Measurements from ENCODE around the gene PELI3.
"Not testable (repeated sequence)": the region's sequence is repeated elsewhere in the genome, so short reads cannot be mapped to it uniquely, and the experiment has no call there.

Gene PELI3

GRCh38 chr11:66448523-66448922 is 18.2 kb upstream of the PELI3 start:
- DNase-seq (ENCODE audit: low read depth), result no peak

GRCh38 chr11:66450560-66450959 is 16.1 kb upstream of the PELI3 start:
- DNase-seq (ENCODE audit: low read depth), result no peak

DNA sequence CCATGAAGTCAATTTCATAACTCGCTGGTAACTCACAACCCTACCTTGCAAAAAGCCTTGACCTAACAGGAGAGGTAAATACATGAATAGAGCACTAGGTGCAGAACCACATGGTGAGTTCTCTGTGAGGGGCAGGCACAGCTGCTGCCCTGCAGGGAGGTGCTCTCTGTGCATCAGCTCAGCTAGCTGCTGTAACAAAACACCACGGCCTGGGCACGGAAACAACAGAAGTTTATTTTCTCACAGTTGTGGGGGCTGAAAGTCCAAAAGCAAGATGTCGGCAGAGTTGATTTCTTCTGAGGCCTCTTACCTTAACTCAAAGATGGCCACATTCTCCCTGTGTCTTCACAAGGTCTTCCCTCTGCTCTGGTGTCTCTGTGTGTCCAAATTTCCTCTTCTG is 15.0 kb upstream of the PELI3 start:
- DNase-seq (ENCODE audit: low read depth), result no peak

GRCh38 chr11:66454247-66454646 is 12.5 kb upstream of the PELI3 start:
- peak; percentile 29 for DNase-seq (ENCODE audit: low read depth)

DNA sequence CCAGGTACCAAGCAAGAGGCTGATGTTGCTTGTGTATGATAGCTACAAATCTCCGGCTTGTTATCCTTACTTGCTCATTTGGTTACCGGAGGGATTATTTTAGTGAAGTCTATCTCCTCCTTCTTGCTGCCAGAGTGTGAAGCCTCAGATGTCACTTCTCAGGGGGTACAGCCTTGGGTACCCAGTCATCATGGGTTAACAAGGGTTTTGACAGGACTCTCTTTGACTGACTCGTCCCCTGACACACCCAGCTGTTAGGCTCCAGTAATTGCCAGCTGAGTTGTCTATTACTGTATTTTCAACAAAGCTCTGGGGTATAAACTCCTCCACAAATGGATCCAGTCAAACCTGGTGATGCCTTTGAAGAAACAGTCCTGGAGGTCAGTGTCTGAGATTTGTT is 11.9 kb upstream of the PELI3 start:
- no peak for DNase-seq (ENCODE audit: low read depth)

DNA sequence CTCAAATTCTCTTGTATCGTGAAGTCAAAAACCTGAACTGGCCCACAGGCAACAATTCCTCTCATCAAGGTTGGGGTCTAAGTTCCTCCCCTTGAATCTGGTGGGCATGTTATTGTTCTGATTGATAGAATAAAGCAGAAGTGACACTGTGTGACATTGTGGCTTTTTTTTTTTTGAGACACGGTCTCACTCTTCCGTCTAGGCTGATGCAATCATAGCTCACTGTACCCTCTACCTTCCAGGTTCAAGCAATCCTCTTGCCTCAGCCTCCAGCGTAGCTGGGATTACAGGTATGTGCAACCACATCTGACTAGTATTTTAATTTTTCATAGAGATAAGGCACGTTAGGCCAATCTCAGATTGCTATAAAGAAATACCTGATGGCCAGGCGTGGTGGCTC is 8.9 kb upstream of the PELI3 start:
- no peak for DNase-seq (ENCODE audit: low read depth)

DNA sequence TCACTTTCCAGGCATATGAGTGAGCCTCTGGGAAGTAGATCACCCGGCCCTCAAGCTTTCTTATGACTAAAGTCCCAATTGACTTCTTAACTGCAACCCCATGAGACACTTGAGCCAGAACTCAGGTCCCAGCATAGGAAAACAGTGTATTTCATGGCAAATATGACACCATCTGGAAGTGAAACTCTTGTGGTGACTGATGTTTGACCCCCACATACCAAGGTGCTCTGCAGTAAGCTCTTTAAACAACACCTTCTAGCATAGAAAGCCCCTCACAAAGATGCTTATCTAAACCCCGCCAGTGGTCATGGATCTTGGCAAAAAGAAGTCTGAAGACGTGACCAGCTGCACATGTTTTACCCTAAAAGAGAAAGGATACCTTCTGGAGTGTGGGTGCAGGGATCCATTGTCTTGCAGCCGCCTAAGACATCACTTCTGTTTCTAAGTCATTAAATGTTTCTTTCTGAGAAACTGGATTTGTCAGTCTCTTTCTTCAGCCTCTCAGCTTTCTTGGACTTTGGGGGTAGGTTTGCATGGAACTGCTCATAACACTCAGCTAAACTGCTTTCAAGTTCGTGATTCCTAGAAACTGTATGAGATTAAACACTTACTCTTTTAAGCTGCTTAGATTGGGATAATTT is 7.4 kb upstream of the PELI3 start:
- DNase-seq (ENCODE audit: low read depth), result no peak

- DNase-seq (ENCODE audit: low read depth), result no peak
Observed at GRCh38 chr11:66462010-66462409, 4.7 kb upstream of the PELI3 start.

- DNase-seq (ENCODE audit: low read depth), result no peak
Observed at GRCh38 chr11:66462911-66463310, 3.8 kb upstream of the PELI3 start.

DNA sequence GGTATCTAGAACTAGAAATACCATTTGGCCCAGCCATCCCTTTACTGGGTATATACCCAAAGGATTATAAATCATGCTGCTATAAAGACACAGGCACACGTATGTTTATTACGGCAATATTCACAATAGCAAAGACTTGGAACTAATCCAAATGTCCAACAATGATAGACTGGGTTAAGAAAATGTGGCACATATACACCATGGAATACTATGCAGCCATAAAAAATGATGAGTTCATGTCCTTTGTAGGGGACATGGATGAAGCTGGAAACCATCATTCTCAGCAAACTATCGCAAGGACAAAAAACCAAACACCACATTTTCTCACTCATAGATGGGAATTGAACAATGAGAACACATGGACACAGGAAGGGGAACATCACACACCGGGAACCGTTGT is 2.6 kb upstream of the PELI3 start:
- not testable (repeated sequence) for DNase-seq (ENCODE audit: low read depth)

DNA sequence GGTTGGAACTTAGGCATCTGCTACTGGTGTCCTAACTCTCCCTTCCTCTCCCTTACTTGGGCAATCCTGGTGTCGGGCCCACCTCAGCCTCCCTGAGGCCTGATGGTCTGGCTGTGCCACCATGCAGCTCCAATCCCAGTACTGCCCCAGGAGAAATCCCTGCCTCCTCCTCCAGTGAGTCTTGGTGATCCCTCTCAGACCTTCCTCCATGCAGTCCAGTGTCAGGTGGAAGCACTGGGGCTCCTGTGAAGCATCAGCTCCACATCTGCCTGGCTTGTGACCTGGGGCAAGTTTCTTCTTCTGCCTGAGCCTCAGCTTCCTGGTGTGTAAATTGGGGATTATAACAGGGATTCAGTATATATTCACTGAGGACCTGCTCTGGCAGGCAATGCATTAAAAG is 1.8 kb upstream of the PELI3 start:
- no peak for DNase-seq (ENCODE audit: low read depth)

- no peak for DNase-seq (ENCODE audit: low read depth)
Observed at GRCh38 chr11:66465373-66466224, 1.1 kb upstream of the PELI3 start.

GRCh38 chr11:66467034-66467659 is 442 bp downstream of the PELI3 start:
- peak; percentile 21 for DNase-seq (ENCODE audit: low read depth)

GRCh38 chr11:66467756-66468155 is 1.1 kb downstream of the PELI3 start:
- DNase-seq (ENCODE audit: low read depth), result no peak

DNA sequence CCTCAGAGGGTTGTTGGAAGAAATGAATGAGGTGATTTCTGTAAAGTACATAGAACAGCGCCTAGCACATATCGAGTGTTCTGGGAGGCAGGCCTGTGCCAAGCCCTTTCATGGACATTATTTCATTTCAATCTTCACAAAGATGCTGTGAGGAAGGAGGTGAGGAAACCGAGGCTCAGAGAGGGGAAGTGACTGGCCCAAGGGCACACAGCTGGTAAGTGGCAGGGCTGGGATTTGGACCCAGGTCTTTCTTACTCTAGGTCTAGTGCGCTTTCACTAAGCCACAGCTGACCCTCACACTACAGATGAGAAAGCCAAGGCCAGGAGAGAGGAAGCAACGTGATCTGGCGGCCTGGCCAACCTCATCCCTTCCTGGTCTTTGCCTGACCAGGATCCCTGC is 2.0 kb downstream of the PELI3 start:
- no peak for DNase-seq (ENCODE audit: low read depth)

DNA sequence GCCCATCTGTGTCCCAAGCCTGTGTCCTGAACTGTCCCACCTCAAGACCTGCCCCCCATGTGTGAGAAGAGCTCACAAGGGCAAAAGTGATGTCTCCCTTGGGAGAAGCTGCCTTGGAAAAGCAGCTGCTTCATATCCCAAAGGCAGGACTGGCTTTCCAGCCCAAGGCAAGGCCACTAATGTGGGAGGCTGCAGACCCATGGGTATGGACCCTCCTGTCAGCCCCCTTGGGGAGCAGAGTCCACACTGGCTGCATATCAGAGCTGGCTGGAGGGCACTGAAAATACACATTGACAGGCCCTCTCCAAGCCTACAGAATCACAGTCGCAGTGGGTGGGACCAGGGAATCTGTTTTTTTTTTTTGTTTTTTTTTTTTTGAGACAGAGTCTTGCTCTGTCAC is 2.7 kb downstream of the PELI3 start:
- no peak for DNase-seq (ENCODE audit: low read depth)

- DNase-seq (ENCODE audit: low read depth), result no peak
Observed at GRCh38 chr11:66470015-66470414, 3.3 kb downstream of the PELI3 start.

GRCh38 chr11:66471142-66471541 is 4.4 kb downstream of the PELI3 start:
- DNase-seq (ENCODE audit: low read depth), result no peak

GRCh38 chr11:66472054-66472453 is 5.3 kb downstream of the PELI3 start:
- no peak for DNase-seq (ENCODE audit: low read depth)

- DNase-seq (ENCODE audit: low read depth), result no peak
Observed at GRCh38 chr11:66473167-66473566, 6.5 kb downstream of the PELI3 start.

GRCh38 chr11:66473608-66474515 is 7.2 kb downstream of the PELI3 start:
- DNase-seq (ENCODE audit: low read depth), result no peak

Measured in amniotic epithelial cell (primary cell).